ENCODE results near the gene XPO1.
"Not testable (repeated sequence)": the region's sequence is repeated elsewhere in the genome, so short reads cannot be mapped to it uniquely, and the experiment has no call there.

DNA sequence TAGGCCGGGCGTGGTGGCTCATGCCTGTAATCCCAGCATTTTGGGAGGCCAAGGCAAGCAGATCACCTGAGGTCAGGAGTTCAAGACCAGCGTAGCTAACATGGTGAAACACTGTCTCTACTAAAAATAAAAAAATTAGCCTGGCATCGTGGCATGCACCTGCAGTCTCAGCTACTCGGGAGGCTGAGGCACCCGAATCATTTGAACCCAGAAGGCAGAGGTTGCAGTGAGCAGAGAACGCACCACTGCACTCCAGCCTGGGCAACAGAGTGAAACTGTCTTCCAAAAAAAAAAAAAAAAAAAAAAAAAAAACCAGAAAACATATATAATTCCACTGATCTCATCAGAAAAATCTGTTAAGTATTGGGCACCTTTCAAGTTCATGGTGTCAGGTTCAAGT, 91.2 kb downstream of the XPO1 start:
- TF ChIP-seq, protein P1, sequence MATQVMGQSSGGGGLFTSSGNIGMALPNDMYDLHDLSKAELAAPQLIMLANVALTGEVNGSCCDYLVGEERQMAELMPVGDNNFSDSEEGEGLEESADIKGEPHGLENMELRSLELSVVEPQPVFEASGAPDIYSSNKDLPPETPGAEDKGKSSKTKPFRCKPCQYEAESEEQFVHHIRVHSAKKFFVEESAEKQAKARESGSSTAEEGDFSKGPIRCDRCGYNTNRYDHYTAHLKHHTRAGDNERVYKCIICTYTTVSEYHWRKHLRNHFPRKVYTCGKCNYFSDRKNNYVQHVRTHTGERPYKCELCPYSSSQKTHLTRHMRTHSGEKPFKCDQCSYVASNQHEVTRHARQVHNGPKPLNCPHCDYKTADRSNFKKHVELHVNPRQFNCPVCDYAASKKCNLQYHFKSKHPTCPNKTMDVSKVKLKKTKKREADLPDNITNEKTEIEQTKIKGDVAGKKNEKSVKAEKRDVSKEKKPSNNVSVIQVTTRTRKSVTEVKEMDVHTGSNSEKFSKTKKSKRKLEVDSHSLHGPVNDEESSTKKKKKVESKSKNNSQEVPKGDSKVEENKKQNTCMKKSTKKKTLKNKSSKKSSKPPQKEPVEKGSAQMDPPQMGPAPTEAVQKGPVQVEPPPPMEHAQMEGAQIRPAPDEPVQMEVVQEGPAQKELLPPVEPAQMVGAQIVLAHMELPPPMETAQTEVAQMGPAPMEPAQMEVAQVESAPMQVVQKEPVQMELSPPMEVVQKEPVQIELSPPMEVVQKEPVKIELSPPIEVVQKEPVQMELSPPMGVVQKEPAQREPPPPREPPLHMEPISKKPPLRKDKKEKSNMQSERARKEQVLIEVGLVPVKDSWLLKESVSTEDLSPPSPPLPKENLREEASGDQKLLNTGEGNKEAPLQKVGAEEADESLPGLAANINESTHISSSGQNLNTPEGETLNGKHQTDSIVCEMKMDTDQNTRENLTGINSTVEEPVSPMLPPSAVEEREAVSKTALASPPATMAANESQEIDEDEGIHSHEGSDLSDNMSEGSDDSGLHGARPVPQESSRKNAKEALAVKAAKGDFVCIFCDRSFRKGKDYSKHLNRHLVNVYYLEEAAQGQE (IDR thresholded peaks at IDR 0.05; ENCODE audit: borderline replicate concordance) = not testable (repeated sequence)
- TF ChIP-seq, protein P2, sequence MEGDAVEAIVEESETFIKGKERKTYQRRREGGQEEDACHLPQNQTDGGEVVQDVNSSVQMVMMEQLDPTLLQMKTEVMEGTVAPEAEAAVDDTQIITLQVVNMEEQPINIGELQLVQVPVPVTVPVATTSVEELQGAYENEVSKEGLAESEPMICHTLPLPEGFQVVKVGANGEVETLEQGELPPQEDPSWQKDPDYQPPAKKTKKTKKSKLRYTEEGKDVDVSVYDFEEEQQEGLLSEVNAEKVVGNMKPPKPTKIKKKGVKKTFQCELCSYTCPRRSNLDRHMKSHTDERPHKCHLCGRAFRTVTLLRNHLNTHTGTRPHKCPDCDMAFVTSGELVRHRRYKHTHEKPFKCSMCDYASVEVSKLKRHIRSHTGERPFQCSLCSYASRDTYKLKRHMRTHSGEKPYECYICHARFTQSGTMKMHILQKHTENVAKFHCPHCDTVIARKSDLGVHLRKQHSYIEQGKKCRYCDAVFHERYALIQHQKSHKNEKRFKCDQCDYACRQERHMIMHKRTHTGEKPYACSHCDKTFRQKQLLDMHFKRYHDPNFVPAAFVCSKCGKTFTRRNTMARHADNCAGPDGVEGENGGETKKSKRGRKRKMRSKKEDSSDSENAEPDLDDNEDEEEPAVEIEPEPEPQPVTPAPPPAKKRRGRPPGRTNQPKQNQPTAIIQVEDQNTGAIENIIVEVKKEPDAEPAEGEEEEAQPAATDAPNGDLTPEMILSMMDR (IDR thresholded peaks at IDR 0.05; ENCODE audit: poor library complexity, severe bottlenecking) = not testable (repeated sequence)

Measured in neural cell (in vitro differentiated cells).